Right ventricle myocardium superior (tissue), 1 donor: ENCODE data around the gene MLLT10. TPM values are rescaled to one million over a fixed set of nuclear protein-coding genes. Genes with fewer than 3 reads are reported as not detected.
A peak's percentile ranks its signal among the peaks of the same experiment; 100 is the strongest.

Source experiments
- ATAC-seq: fragments of 200-7000 bp; cut with Tn5 transposase; one replicate; pipeline ENCODE4 v1.9.1; 2020; ENCODE audit warnings: mild to moderate bottlenecking; ENCODE audit not compliant: poor library complexity
- DNase-seq: peaks from one replicate; pipeline ENCODE4 v3.0.0-alpha.2; 2020
- intact Hi-C: fragments of 100-400 bp; cut with DNase I; formaldehyde crosslinking; loops from one replicate; pipeline ENCODE4 v1.11.2; 2022
- total RNA-seq: library from RNA; stranded (reverse); fragmentation: NEBNext Ultra II Directional; extraction: Animal tissue kit (Norgen Biotek cat#: 25700); gene quantifications from one replicate; pipeline ENCODE4 v1.2.1, GENCODE V29; 2021
- donor health status: DM: no; HTN: yes; CAD: no; lungs with severe emphysema.

Gene MLLT10
- total RNA-seq, 1 donor from 2014 or later: 22.9 TPM

GRCh38 chr10:21655687-21656086 lies 121.7 kb downstream of the MLLT10 start:
- DNase-seq (no peak), ATAC-seq (no peak)
- intact Hi-C loops: no loop called here

- no peak for ATAC-seq
- no peak for DNase-seq
- intact Hi-C loops: no loop called here
Measured at GRCh38 chr10:21661087-21661486, 127.1 kb downstream of the MLLT10 start.

- DNase-seq (no peak), ATAC-seq (no peak)
- intact Hi-C loops: no loop called here
Measured at GRCh38 chr10:21661935-21662334, 127.9 kb downstream of the MLLT10 start.

GRCh38 chr10:21662635-21663034 lies 128.6 kb downstream of the MLLT10 start:
- ATAC-seq: peak; percentile 45

GRCh38 chr10:21668831-21669230 lies 134.8 kb downstream of the MLLT10 start:
- intact Hi-C loops: no loop called here
- ATAC-seq (no peak), DNase-seq (no peak)

More at GRCh38 chr10:21662635-21663034, 128.6 kb downstream of the MLLT10 start:
- DNase-seq: no peak
- intact Hi-C loops: no loop called here

- intact Hi-C loops: no loop called here
- DNase-seq (no peak), ATAC-seq (no peak)
Measured at GRCh38 chr10:21670391-21670790, 136.4 kb downstream of the MLLT10 start.

- ATAC-seq (no peak), DNase-seq (no peak)
- intact Hi-C loops: no loop called here
Measured at GRCh38 chr10:21673668-21674067, 139.6 kb downstream of the MLLT10 start.

- ATAC-seq: no peak
- intact Hi-C loops: no loop called here
- no peak for DNase-seq
Measured at GRCh38 chr10:21675157-21675796, 141.2 kb downstream of the MLLT10 start.

GRCh38 chr10:21677551-21677950 lies 143.5 kb downstream of the MLLT10 start:
- DNase-seq: no peak
- intact Hi-C loops: no loop called here

GRCh38 chr10:21681156-21681555 lies 147.1 kb downstream of the MLLT10 start:
- intact Hi-C loops: no loop called here
- ATAC-seq: no peak
- no peak for DNase-seq

More at GRCh38 chr10:21677551-21677950, 143.5 kb downstream of the MLLT10 start:
- ATAC-seq: no peak

GRCh38 chr10:21687266-21688008 lies 153.4 kb downstream of the MLLT10 start:
- intact Hi-C loops: no loop called here
- ATAC-seq: no peak

GRCh38 chr10:21688009-21688332 lies 153.9 kb downstream of the MLLT10 start:
- intact Hi-C loops: no loop called here
- DNase-seq: no peak
- ATAC-seq: no peak

More at GRCh38 chr10:21687266-21688008, 153.4 kb downstream of the MLLT10 start:
- no peak for DNase-seq

GRCh38 chr10:21688870-21689269 lies 154.8 kb downstream of the MLLT10 start:
- no peak for DNase-seq
- intact Hi-C loops: no loop called here
- no peak for ATAC-seq

GRCh38 chr10:21689881-21690280 lies 155.8 kb downstream of the MLLT10 start:
- DNase-seq (no peak), ATAC-seq (no peak)
- intact Hi-C loops: no loop called here

GRCh38 chr10:21692916-21693315 lies 158.9 kb downstream of the MLLT10 start:
- ATAC-seq (no peak), DNase-seq (no peak)
- intact Hi-C loops: no loop called here

- no peak for DNase-seq
- no peak for ATAC-seq
- intact Hi-C loops: no loop called here
Measured at GRCh38 chr10:21693418-21693817, 159.4 kb downstream of the MLLT10 start.

- DNase-seq: no peak
- intact Hi-C loops: no loop called here
Measured at GRCh38 chr10:21694631-21695030, 160.6 kb downstream of the MLLT10 start.

GRCh38 chr10:21696302-21696701 lies 162.3 kb downstream of the MLLT10 start:
- DNase-seq: no peak
- intact Hi-C loops: no loop called here
- ATAC-seq: peak; percentile 56

More at GRCh38 chr10:21694631-21695030, 160.6 kb downstream of the MLLT10 start:
- no peak for ATAC-seq

GRCh38 chr10:21699575-21699974 lies 165.5 kb downstream of the MLLT10 start:
- ATAC-seq: no peak
- DNase-seq: no peak
- intact Hi-C loops: no loop called here

GRCh38 chr10:21700474-21700873 lies 166.4 kb downstream of the MLLT10 start:
- intact Hi-C loops: no loop called here

More at GRCh38 chr10:21700474-21700873, 166.4 kb downstream of the MLLT10 start:
- ATAC-seq (no peak), DNase-seq (no peak)
